ENCODE data around the gene OBSCN. TPM values are rescaled to one million over a fixed set of nuclear protein-coding genes. Genes with fewer than 3 reads are reported as not detected.

Gene OBSCN
- total and polyA plus RNA-seq, 2 donors (not counting 3 experiments of a cell fraction or from before 2014, with no cell fraction given), result 1.5 to 2.9 TPM

- H3K9ac ChIP-seq (replicated peaks; ENCODE audit: extremely low read depth, insufficient read depth, low read length), result no peak overlapping the region
- H3K9me3 ChIP-seq (replicated peaks; ENCODE audit: control insufficient read depth, insufficient read depth, low read length), result no peaks in the 10 kb centered on the region
- POLR2A ChIA-PET, result no interaction called here
- no peak overlapping the region for H3K27ac ChIP-seq (ENCODE audit: insufficient read depth, low read depth, low read length)
- CTCF ChIA-PET, result no interaction called here
- FAIRE-seq (no peak), DNase-seq (ENCODE audit: low read depth, low spot score) (no peak)
- H3K9me1 ChIP-seq (replicated peaks; ENCODE audit: control insufficient read depth, extremely low read depth, insufficient read depth, low read length), result no peaks in the 10 kb centered on the region
- H3K4me1 ChIP-seq (ENCODE audit: control insufficient read depth, extremely low read depth, insufficient read depth, low read length), result no peaks in the 10 kb centered on the region
- TF ChIP-seq GATA2 (IDR thresholded peaks at IDR 0.05; ENCODE audit: insufficient read depth, insufficient read length, low read depth, low read length), result no peak
- TF ChIP-seq JUN (IDR thresholded peaks at IDR 0.05; ENCODE audit: borderline replicate concordance, insufficient read depth, insufficient read length, low read depth), result no peak
- no peak for TF ChIP-seq MYC (IDR thresholded peaks at IDR 0.05; ENCODE audit: low read depth, low read length)
- TF ChIP-seq MAX (IDR thresholded peaks at IDR 0.05; ENCODE audit: insufficient read depth, insufficient read length), result no peak
- TF ChIP-seq FOS (IDR thresholded peaks at IDR 0.05; ENCODE audit: borderline replicate concordance, insufficient read depth, low read length), result no peak
- intact Hi-C loops (cut with micrococcal nuclease), result no loop called here
- H3K36me3 ChIP-seq (ENCODE audit: control insufficient read depth in 2 of 2, extremely low read depth in 1 of 2, insufficient read depth in 2 of 2, low read length in 2 of 2), result no peaks in the 10 kb centered on the region
- no peak overlapping the region for H2AFZ ChIP-seq (ENCODE audit: low read depth, low read length)
- H3K4me3 ChIP-seq (replicated peaks in 1 of 3; ENCODE audit: insufficient read depth in 1 of 3, low read depth in 1 of 3, low read length in 3 of 3), result no peak overlapping the region
- no peaks in the 10 kb centered on the region for H4K20me1 ChIP-seq (replicated peaks; ENCODE audit: control insufficient read depth, extremely low read depth, insufficient read depth, low read length)
- no peaks in the 10 kb centered on the region for H3K27me3 ChIP-seq (ENCODE audit: control insufficient read depth in 2 of 2, insufficient read depth in 2 of 2, low read length in 2 of 2)
- H3K79me2 ChIP-seq (ENCODE audit: control insufficient read depth, insufficient read depth, low read length), result no peaks in the 10 kb centered on the region
- BruUV-seq (replicated peaks), result no TSS peak
- dilution Hi-C loops (cut with MboI; ENCODE audit: extremely low pct_ligation_motif_present, low sequenced_read_pairs), result no loop called here
- H3K4me2 ChIP-seq (ENCODE audit: insufficient read depth, low read length), result no peak overlapping the region
These were observed 105.9 kb downstream of the OBSCN start for GRCh38 chr1:228313536-228314277.

GRCh38 chr1:228314315-228314657 lies 106.4 kb downstream of the OBSCN start:
- CTCF ChIA-PET, result no interaction called here
- intact Hi-C loops (cut with micrococcal nuclease) (no loop called here), dilution Hi-C loops (cut with MboI; ENCODE audit: extremely low pct_ligation_motif_present, low sequenced_read_pairs) (no loop called here)
- Histone ChIP-seq H3K4me2 (ENCODE audit: insufficient read depth, low read length) (no peak overlapping the region), H4K20me1 (replicated peaks; ENCODE audit: control insufficient read depth, extremely low read depth, insufficient read depth, low read length) (no peaks in the 10 kb centered on the region), H3K36me3 (ENCODE audit: control insufficient read depth in 2 of 2, extremely low read depth in 1 of 2, insufficient read depth in 2 of 2, low read length in 2 of 2) (no peaks in the 10 kb centered on the region), H2AFZ (ENCODE audit: low read depth, low read length) (no peak overlapping the region), H3K27me3 (ENCODE audit: control insufficient read depth in 2 of 2, insufficient read depth in 2 of 2, low read length in 2 of 2) (no peaks in the 10 kb centered on the region), H3K4me3 (replicated peaks in 1 of 3; ENCODE audit: insufficient read depth in 1 of 3, low read depth in 1 of 3, low read length in 3 of 3) (no peak overlapping the region), H3K9ac (replicated peaks; ENCODE audit: extremely low read depth, insufficient read depth, low read length) (no peak overlapping the region), H3K9me1 (replicated peaks; ENCODE audit: control insufficient read depth, extremely low read depth, insufficient read depth, low read length) (no peaks in the 10 kb centered on the region), H3K4me1 (ENCODE audit: control insufficient read depth, extremely low read depth, insufficient read depth, low read length) (no peaks in the 10 kb centered on the region), H3K79me2 (ENCODE audit: control insufficient read depth, insufficient read depth, low read length) (no peaks in the 10 kb centered on the region), H3K27ac (ENCODE audit: insufficient read depth, low read depth, low read length) (no peak overlapping the region), H3K9me3 (replicated peaks; ENCODE audit: control insufficient read depth, insufficient read depth, low read length) (no peaks in the 10 kb centered on the region)
- no peak for FAIRE-seq
- no TSS peak for BruUV-seq (replicated peaks)
- POLR2A ChIA-PET, result no interaction called here
- no peak for DNase-seq (ENCODE audit: low read depth, low spot score)
- TF ChIP-seq MYC (IDR thresholded peaks at IDR 0.05; ENCODE audit: low read depth, low read length), result no peak
- TF ChIP-seq GATA2 (IDR thresholded peaks at IDR 0.05; ENCODE audit: insufficient read depth, insufficient read length, low read depth, low read length), result no peak
- no peak for TF ChIP-seq JUN (IDR thresholded peaks at IDR 0.05; ENCODE audit: borderline replicate concordance, insufficient read depth, insufficient read length, low read depth)
- TF ChIP-seq POLR2AphosphoS5 (IDR thresholded peaks at IDR 0.05; ENCODE audit: insufficient read depth, low read depth, low read length), result no peak
